Measurements from ENCODE around the gene KRT20.

DNA sequence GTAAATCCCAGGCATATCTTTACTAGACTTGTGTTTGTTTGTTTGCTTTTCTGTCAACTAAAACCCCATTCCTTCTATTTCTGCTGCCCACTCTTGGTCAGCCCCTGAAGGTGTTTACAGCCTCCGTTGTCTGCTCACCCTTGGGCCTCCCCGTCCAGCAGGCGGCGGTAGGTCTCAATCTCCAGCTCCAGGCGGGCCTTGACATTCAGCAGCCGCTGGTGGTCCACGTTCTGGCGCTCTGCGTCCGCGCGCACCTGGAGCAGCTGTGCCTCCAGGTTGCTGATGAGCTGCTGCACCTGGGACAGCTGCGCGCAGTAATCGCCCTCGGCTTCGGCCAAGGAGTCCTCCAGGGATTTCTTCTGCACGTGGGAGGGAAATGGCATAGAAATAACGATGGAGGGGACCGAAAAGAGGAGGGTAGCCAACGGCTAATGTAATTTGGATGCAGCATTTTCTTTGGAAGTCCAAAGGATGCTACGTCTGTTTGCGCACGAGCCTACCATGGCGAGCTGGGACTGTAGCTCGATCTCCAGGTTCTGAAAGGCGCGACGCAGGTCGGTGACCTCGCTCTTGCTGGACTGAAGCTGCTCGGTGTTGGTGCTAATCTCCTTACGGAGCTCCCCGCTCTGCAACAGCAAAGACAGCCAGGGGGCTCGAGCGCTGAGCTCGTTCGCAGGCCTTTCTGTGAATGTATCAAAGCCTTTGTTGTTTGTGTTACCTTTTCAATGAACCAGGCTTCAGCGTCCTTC, 21.9 kb downstream of the KRT20 start:
- TF ChIP-seq, protein P1, sequence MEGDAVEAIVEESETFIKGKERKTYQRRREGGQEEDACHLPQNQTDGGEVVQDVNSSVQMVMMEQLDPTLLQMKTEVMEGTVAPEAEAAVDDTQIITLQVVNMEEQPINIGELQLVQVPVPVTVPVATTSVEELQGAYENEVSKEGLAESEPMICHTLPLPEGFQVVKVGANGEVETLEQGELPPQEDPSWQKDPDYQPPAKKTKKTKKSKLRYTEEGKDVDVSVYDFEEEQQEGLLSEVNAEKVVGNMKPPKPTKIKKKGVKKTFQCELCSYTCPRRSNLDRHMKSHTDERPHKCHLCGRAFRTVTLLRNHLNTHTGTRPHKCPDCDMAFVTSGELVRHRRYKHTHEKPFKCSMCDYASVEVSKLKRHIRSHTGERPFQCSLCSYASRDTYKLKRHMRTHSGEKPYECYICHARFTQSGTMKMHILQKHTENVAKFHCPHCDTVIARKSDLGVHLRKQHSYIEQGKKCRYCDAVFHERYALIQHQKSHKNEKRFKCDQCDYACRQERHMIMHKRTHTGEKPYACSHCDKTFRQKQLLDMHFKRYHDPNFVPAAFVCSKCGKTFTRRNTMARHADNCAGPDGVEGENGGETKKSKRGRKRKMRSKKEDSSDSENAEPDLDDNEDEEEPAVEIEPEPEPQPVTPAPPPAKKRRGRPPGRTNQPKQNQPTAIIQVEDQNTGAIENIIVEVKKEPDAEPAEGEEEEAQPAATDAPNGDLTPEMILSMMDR (conservative IDR thresholded peaks at IDR 0.05; ENCODE audit: low read length) = no peak
- TF ChIP-seq EZH2phosphoT487 (IDR thresholded peaks at IDR 0.05; ENCODE audit: borderline replicate concordance) = no peak
